HepG2 (cell line): ENCODE data around the gene PRPF38A. TPM values are rescaled to one million over a fixed set of nuclear protein-coding genes. Genes with fewer than 3 reads are reported as not detected.

ENCODE experiments used
- MEIS1 ChIP-seq: sonication (generic); formaldehyde crosslinking; IDR thresholded peaks from 2 replicates; pipeline ENCODE4 v1.9.0; 2021; ENCODE audit warnings: mild to moderate bottlenecking, missing genetic modification reagents, moderate library complexity, borderline replicate concordance
- SMARCE1 ChIP-seq: fragments of 450-650 bp; IDR thresholded peaks from 2 replicates; pipeline ENCODE4 v1.6.1; 2017; ENCODE audit warnings: borderline replicate concordance
- TEAD2 ChIP-seq: sonication (generic); formaldehyde crosslinking; IDR thresholded peaks from 2 replicates; pipeline ENCODE4 v1.9.0; 2021; ENCODE audit warnings: missing genetic modification reagents
- ZBTB40 ChIP-seq, 2 experiments: fragments of 450-650 bp in 1 of 2; sonication (generic) in 1 of 2; formaldehyde crosslinking in 1 of 2; IDR thresholded peaks; 2 replicates each; pipeline versions ENCODE4 v1.6.1 to v1.8.0; 2016 to 2022; ENCODE audit warnings: antibody characterized with exemption in 1 of 2, mild to moderate bottlenecking in 1 of 2, missing genetic modification reagents in 1 of 2
- ZKSCAN1 ChIP-seq: fragments of 150-350 bp; IDR thresholded peaks from 2 replicates; pipeline ENCODE4 v1.6.1; 2014; ENCODE audit warnings: low read length
- ZSCAN12 ChIP-seq: sonication (generic); formaldehyde crosslinking; IDR thresholded peaks from 2 replicates; pipeline ENCODE4 v1.9.0; 2021; ENCODE audit warnings: mild to moderate bottlenecking, missing genetic modification reagents
- polyA plus RNA-seq, 8 experiments: library from polyadenylated mRNA; depleted of rRNA in 3 of 8; stranded (reverse) in 7 of 8; unstranded in 1 of 8; fragments of >200 nt; fragmentation: Illumina TruSeq in 4 of 8; extraction: Trizol in 4 of 8; gene quantifications; 2 replicates each; pipeline versions ENCODE4 v1.2.1 to v1.2.3, GENCODE V29; 2011 to 2016; ENCODE audit warnings: low read depth in 4 of 8, missing spikeins in 1 of 8, mixed read lengths in 1 of 8; ENCODE audit not compliant: insufficient read depth in 1 of 8
- total RNA-seq, 5 experiments: library from RNA; depleted of rRNA; stranded (reverse); fragments of >200 nt; fragmentation: Illumina TruSeq; extraction: Trizol; gene quantifications; 2 replicates each; pipeline ENCODE4 v1.2.3, GENCODE V29; 2016; ENCODE audit warnings: low read depth in 1 of 5

PRPF38A gene
- total and polyA plus RNA-seq, 2 of the 13 experiments (the other 11 are each of a cell fraction or from before 2014, with no cell fraction given): 18.3 to 45.5 TPM

DNA sequence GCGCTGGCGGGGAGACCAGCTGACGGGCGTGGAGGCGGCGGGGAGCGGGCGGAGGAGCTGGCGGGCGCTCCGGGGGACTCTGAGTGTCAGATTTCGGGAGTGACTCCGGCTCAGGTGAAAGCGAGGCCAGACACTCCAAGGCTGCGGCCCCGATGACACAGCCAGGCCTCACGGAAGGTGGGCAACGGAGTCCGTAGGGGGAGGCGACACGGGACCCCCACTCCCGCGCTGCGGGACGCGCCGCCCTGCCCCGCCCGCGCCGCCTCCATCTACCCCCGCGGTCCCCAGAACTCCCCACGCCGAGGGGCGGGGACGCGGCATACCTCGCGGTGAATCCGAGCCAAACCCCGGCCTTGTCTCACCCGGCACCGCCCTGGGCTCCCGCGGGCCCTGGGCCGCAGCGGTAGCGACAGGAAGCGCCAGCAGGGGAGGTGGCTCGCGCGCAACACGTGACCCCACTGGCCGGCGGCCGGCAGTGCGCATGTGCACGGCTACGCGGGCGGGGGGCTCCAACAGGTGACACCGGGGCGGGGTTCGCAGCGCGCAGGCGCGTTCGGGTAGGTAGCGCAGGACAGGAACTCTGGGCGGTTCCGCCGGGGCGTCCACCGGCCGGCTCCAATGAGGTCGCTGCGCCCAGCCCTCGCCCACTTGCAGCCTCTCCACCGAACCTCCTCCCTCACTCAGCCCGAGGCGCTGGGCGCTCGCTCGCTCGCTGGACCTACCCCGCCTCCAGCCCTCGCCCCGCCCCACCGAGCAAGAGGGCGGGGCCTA lies 38.5 kb upstream of the PRPF38A start, which contains the start of gene CC2D1B (continued):
- TF ChIP-seq ZBTB40 (IDR thresholded peaks at IDR 0.05) (no peak), ZBTB40 (CRISPR knock-in tag; IDR thresholded peaks at IDR 0.05) (no peak), ZSCAN12 (CRISPR knock-in tag) (0 out of 2 replicates have a peak, but pooled peaks have one; percentile 51), MEIS1 (CRISPR knock-in tag) (peak; percentile 87), ZKSCAN1 (no peak), SMARCE1 (no peak), TEAD2 (CRISPR knock-in tag) (0 out of 2 replicates have a peak, but pooled peaks have one; percentile 57)
